Measurements from ENCODE around the gene CFAP119. TPM values are rescaled to one million over a fixed set of nuclear protein-coding genes. Genes with fewer than 3 reads are reported as not detected.

Gene CFAP119
- polyA plus RNA-seq, 1 donor (not counting 4 experiments of a cell fraction or from before 2014, with no cell fraction given), result 3.0 TPM

- H3K79me2 ChIP-seq (ENCODE audit: control insufficient read depth, insufficient read depth, low read length), result peaks cover 38% of the 10 kb centered on the region
- no peaks in the 10 kb centered on the region for H3K9me3 ChIP-seq (ENCODE audit: control insufficient read depth, low read depth, low read length)
- no peak for FAIRE-seq
- no peak overlapping the region for H3K4me2 ChIP-seq (ENCODE audit: control insufficient read depth, extremely low read depth, insufficient read depth, low read depth, low read length)
- no peak overlapping the region for H2AFZ ChIP-seq (ENCODE audit: control insufficient read depth, low read length)
- H3K27ac ChIP-seq (ENCODE audit: control insufficient read depth, insufficient read depth, low read length), result no peak overlapping the region
- H3K4me3 ChIP-seq (ENCODE audit: control insufficient read depth in 2 of 3, extremely low read depth in 1 of 3, insufficient read depth in 2 of 3, low read depth in 1 of 3, low read length in 3 of 3), result no peak overlapping the region
- no peaks in the 10 kb centered on the region for H3K27me3 ChIP-seq (ENCODE audit: control insufficient read depth, extremely low read depth, insufficient read depth, low read length)
- no peaks in the 10 kb centered on the region for H3K9me1 ChIP-seq (ENCODE audit: control insufficient read depth, extremely low read depth, insufficient read depth, low read length)
- peaks cover 31% of the 10 kb centered on the region for H3K4me1 ChIP-seq (ENCODE audit: control insufficient read depth, extremely low read depth, insufficient read depth, low read length)
- H3K36me3 ChIP-seq (ENCODE audit: control insufficient read depth in 2 of 2, extremely low read depth in 1 of 2, insufficient read depth in 2 of 2, low read length in 2 of 2), result peaks cover 8 to 24% of the 10 kb centered on the region in 2 experiments
- DNase-seq (ENCODE audit: low read depth, low spot score), result no peak
- no peak overlapping the region for H3K9ac ChIP-seq (ENCODE audit: control insufficient read depth, extremely low read depth, insufficient read depth, low read length)
- no peak for TF ChIP-seq EZH2 (IDR thresholded peaks at IDR 0.05; ENCODE audit: low read length)
- TF ChIP-seq CTCF (optimal IDR thresholded peaks at IDR 0.05 in 1 of 3, IDR thresholded peaks at IDR 0.05 in 1 of 3, conservative IDR thresholded peaks at IDR 0.05 in 1 of 3; ENCODE audit: extremely low read depth in 1 of 3, insufficient read depth in 2 of 3, low read length in 3 of 3), result no peak
- dilution Hi-C loops (cut with MboI; ENCODE audit: extremely low pct_ligation_motif_present, low sequenced_read_pairs), result no loop called here
- H4K20me1 ChIP-seq (ENCODE audit: control insufficient read depth, extremely low read depth, insufficient read depth, low read length), result peaks cover 4% of the 10 kb centered on the region
Measured at GRCh38 chr16:30745082-30745481, 16.8 kb downstream of the CFAP119 start.

GRCh38 chr16:30744183-30744582, 17.7 kb downstream of the CFAP119 start:
- peaks cover 8 to 18% of the 10 kb centered on the region in 2 experiments for H3K36me3 ChIP-seq (ENCODE audit: control insufficient read depth in 2 of 2, extremely low read depth in 1 of 2, insufficient read depth in 2 of 2, low read length in 2 of 2)
- no peak overlapping the region for H3K9ac ChIP-seq (ENCODE audit: control insufficient read depth, extremely low read depth, insufficient read depth, low read length)
- no peak for FAIRE-seq
- no peak overlapping the region for H3K4me3 ChIP-seq (ENCODE audit: control insufficient read depth in 2 of 3, extremely low read depth in 1 of 3, insufficient read depth in 2 of 3, low read depth in 1 of 3, low read length in 3 of 3)
- no peaks in the 10 kb centered on the region for H3K9me3 ChIP-seq (ENCODE audit: control insufficient read depth, low read depth, low read length)
- TF ChIP-seq EZH2 (IDR thresholded peaks at IDR 0.05; ENCODE audit: low read length) (no peak), CTCF (optimal IDR thresholded peaks at IDR 0.05 in 1 of 3, IDR thresholded peaks at IDR 0.05 in 1 of 3, conservative IDR thresholded peaks at IDR 0.05 in 1 of 3; ENCODE audit: extremely low read depth in 1 of 3, insufficient read depth in 2 of 3, low read length in 3 of 3) (no peak)
- H3K27ac ChIP-seq (ENCODE audit: control insufficient read depth, insufficient read depth, low read length), result no peak overlapping the region
- peaks cover 32% of the 10 kb centered on the region for H3K79me2 ChIP-seq (ENCODE audit: control insufficient read depth, insufficient read depth, low read length)
- dilution Hi-C loops (cut with MboI; ENCODE audit: extremely low pct_ligation_motif_present, low sequenced_read_pairs), result no loop called here
- H2AFZ ChIP-seq (ENCODE audit: control insufficient read depth, low read length), result no peak overlapping the region
- no peak overlapping the region for H3K4me2 ChIP-seq (ENCODE audit: control insufficient read depth, extremely low read depth, insufficient read depth, low read depth, low read length)
- no peaks in the 10 kb centered on the region for H3K9me1 ChIP-seq (ENCODE audit: control insufficient read depth, extremely low read depth, insufficient read depth, low read length)
- DNase-seq (ENCODE audit: low read depth, low spot score), result no peak
- peaks cover 4% of the 10 kb centered on the region for H4K20me1 ChIP-seq (ENCODE audit: control insufficient read depth, extremely low read depth, insufficient read depth, low read length)
- peaks cover 38% of the 10 kb centered on the region for H3K4me1 ChIP-seq (ENCODE audit: control insufficient read depth, extremely low read depth, insufficient read depth, low read length)
- H3K27me3 ChIP-seq (ENCODE audit: control insufficient read depth, extremely low read depth, insufficient read depth, low read length), result no peaks in the 10 kb centered on the region
